ENCODE results near the gene MCRIP2. TPM values are rescaled to one million over a fixed set of nuclear protein-coding genes. Genes with fewer than 3 reads are reported as not detected.

MCRIP2 gene
- total RNA-seq, 1 donor from 2014 or later: 27.0 TPM

DNA sequence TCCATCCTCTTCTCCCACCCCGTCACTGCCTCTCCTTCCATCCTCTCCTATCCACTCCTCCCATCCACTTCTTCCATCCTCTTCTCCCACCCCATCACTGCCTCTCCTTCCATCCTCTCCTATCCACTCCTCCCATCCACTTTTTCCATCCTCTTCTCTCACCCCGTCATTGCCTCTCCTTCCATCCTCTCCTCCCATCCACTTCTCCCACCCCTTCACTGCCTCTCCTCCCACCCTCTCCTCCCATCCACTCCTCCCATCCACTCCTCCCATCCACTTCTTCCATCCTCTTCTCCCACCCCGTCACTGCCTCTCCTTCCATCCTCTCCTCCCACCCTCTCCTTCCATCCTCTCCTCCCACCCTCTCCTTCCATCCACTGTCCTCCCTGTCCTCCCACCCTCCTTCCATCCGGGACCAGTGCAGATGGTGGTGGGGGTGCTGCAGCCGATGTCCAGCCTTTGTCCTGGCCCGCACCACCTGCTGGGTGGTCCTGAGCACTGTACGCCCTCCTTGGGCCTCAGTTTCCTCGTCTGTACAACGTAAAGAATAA is 9.7 kb upstream of the MCRIP2 start:
- intact Hi-C loops (cut with DNase I): no loop called here
- no peaks in the 10 kb centered on the region for H3K27me3 ChIP-seq

DNA sequence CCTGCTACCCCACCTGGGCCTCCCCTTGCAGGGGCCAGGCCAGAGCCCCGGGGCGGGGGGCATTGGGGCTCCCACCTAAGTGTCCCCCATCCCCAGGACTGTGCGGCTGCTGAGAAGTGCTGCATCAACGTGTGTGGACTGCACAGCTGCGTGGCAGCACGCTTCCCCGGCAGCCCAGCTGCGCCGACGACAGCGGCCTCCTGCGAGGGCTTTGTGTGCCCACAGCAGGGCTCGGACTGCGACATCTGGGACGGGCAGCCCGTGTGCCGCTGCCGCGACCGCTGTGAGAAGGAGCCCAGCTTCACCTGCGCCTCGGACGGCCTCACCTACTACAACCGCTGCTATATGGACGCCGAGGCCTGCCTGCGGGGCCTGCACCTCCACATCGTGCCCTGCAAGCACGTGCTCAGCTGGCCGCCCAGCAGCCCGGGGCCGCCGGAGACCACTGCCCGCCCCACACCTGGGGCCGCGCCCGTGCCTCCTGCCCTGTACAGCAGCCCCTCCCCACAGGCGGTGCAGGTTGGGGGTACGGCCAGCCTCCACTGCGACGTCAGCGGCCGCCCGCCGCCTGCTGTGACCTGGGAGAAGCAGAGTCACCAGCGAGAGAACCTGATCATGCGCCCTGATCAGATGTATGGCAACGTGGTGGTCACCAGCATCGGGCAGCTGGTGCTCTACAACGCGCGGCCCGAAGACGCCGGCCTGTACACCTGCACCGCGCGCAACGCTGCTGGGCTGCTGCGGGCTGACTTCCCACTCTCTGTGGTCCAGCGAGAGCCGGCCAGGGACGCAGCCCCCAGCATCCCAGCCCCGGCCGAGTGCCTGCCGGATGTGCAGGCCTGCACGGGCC is 8.9 kb upstream of the MCRIP2 start:
- TF ChIP-seq POLR2A (IDR thresholded peaks at IDR 0.05) (no peak), POLR2AphosphoS5 (IDR thresholded peaks at IDR 0.05; ENCODE audit: insufficient read depth in 1 of 2, low read depth in 1 of 2) (no peak)
- TF ChIP-seq, protein P1, sequence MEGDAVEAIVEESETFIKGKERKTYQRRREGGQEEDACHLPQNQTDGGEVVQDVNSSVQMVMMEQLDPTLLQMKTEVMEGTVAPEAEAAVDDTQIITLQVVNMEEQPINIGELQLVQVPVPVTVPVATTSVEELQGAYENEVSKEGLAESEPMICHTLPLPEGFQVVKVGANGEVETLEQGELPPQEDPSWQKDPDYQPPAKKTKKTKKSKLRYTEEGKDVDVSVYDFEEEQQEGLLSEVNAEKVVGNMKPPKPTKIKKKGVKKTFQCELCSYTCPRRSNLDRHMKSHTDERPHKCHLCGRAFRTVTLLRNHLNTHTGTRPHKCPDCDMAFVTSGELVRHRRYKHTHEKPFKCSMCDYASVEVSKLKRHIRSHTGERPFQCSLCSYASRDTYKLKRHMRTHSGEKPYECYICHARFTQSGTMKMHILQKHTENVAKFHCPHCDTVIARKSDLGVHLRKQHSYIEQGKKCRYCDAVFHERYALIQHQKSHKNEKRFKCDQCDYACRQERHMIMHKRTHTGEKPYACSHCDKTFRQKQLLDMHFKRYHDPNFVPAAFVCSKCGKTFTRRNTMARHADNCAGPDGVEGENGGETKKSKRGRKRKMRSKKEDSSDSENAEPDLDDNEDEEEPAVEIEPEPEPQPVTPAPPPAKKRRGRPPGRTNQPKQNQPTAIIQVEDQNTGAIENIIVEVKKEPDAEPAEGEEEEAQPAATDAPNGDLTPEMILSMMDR (IDR thresholded peaks at IDR 0.05): no peak
- no peak overlapping the region for H3K27ac ChIP-seq
- DNase-seq (ENCODE audit: extremely low spot score in 2 of 2): no peak
- intact Hi-C loops (cut with DNase I): no loop called here
- no peaks in the 10 kb centered on the region for H3K36me3 ChIP-seq
- no peaks in the 10 kb centered on the region for H3K9me3 ChIP-seq
- H3K4me1 ChIP-seq: peaks cover 45% of the 10 kb centered on the region
- no peaks in the 10 kb centered on the region for H3K27me3 ChIP-seq
- no peak overlapping the region for H3K4me3 ChIP-seq

More for the DNA sequence above, 9.7 kb upstream of the MCRIP2 start:
- Histone ChIP-seq H3K27ac (no peak overlapping the region), H3K36me3 (no peaks in the 10 kb centered on the region), H3K4me1 (peaks cover 46% of the 10 kb centered on the region), H3K4me3 (no peak overlapping the region), H3K9me3 (no peaks in the 10 kb centered on the region)
- DNase-seq (ENCODE audit: extremely low spot score in 2 of 2): no peak
- no peak for TF ChIP-seq POLR2A (IDR thresholded peaks at IDR 0.05)
- TF ChIP-seq, protein P1 (IDR thresholded peaks at IDR 0.05): no peak
- no peak for TF ChIP-seq POLR2AphosphoS5 (IDR thresholded peaks at IDR 0.05; ENCODE audit: insufficient read depth in 1 of 2, low read depth in 1 of 2)

DNA sequence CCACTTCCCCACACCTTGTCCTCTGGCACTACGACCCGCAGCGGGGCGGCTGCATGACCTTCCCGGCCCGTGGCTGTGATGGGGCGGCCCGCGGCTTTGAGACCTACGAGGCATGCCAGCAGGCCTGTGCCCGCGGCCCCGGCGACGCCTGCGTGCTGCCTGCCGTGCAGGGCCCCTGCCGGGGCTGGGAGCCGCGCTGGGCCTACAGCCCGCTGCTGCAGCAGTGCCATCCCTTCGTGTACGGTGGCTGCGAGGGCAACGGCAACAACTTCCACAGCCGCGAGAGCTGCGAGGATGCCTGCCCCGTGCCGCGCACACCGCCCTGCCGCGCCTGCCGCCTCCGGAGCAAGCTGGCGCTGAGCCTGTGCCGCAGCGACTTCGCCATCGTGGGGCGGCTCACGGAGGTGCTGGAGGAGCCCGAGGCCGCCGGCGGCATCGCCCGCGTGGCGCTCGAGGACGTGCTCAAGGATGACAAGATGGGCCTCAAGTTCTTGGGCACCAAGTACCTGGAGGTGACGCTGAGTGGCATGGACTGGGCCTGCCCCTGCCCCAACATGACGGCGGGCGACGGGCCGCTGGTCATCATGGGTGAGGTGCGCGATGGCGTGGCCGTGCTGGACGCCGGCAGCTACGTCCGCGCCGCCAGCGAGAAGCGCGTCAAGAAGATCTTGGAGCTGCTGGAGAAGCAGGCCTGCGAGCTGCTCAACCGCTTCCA is 8.1 kb upstream of the MCRIP2 start:
- Histone ChIP-seq H3K36me3 (no peaks in the 10 kb centered on the region), H3K4me1 (peaks cover 48% of the 10 kb centered on the region), H3K27ac (no peak overlapping the region), H3K9me3 (no peaks in the 10 kb centered on the region), H3K27me3 (no peaks in the 10 kb centered on the region), H3K4me3 (no peak overlapping the region)
- TF ChIP-seq POLR2AphosphoS5 (IDR thresholded peaks at IDR 0.05; ENCODE audit: insufficient read depth in 1 of 2, low read depth in 1 of 2): no peak
- TF ChIP-seq POLR2A (IDR thresholded peaks at IDR 0.05): no peak
- TF ChIP-seq, protein P1 (IDR thresholded peaks at IDR 0.05): no peak
- intact Hi-C loops (cut with DNase I): no loop called here
- no peak for DNase-seq (ENCODE audit: extremely low spot score in 2 of 2)

DNA sequence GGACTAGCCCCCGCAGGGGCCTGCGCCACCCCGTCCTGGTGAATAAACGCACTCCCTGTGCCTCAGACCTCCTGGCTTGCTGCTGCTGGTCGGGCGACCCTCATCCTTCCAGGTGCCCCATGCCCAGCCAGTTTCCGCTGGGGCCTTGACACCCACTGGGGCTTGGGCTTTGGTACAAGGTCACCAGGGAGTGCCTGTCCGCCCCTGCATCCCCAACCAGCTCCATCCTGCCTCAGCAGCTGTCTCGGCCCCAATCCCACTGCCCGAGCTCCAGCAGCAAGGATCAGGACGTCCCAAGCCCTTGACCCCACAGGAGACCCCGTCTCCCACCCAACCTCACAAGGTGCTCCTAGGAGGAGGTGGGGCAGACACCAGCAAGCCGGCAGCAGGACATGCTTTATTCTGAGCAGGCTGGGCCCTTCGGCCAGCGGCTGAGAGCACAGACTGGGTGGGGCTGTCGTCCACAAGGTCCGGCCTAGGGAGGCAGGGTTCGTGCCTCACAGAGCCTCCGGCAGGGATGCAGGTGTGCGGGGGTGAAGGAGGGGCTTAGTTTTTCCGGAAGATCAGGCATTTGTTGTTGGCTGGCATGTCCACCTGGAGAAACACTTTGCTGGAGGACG is 7.5 kb upstream of the MCRIP2 start:
- Histone ChIP-seq H3K4me1 (peaks cover 48% of the 10 kb centered on the region), H3K27ac (no peak overlapping the region), H3K27me3 (no peaks in the 10 kb centered on the region), H3K36me3 (no peaks in the 10 kb centered on the region), H3K4me3 (no peak overlapping the region), H3K9me3 (no peaks in the 10 kb centered on the region)
- intact Hi-C loops (cut with DNase I): no loop called here
- no peak for DNase-seq (ENCODE audit: extremely low spot score in 2 of 2)
- TF ChIP-seq, protein P1 (IDR thresholded peaks at IDR 0.05): no peak
- no peak for TF ChIP-seq POLR2AphosphoS5 (IDR thresholded peaks at IDR 0.05; ENCODE audit: insufficient read depth in 1 of 2, low read depth in 1 of 2)
- TF ChIP-seq POLR2A (IDR thresholded peaks at IDR 0.05): no peak
